NCI-H774 (cell line): ENCODE data around the gene GMEB1.

Experiments
- DNase-seq: peaks from one replicate; lab custom pipeline; 2025; lab: John Stamatoyannopoulos, UW

GMEB1 gene

GRCh38 chr1:28751315-28752060 lies 82.9 kb downstream of the GMEB1 start:
- DNase-seq: no peak

GRCh38 chr1:28755701-28756100 lies 87.1 kb downstream of the GMEB1 start:
- no peak for DNase-seq

- no peak for DNase-seq
Measured at GRCh38 chr1:28756846-28757245, 88.3 kb downstream of the GMEB1 start.

- DNase-seq: no peak
Measured at GRCh38 chr1:28758420-28758819, 89.8 kb downstream of the GMEB1 start.

GRCh38 chr1:28759257-28759656 lies 90.7 kb downstream of the GMEB1 start:
- no peak for DNase-seq

- no peak for DNase-seq
Measured at GRCh38 chr1:28761189-28761588, 92.6 kb downstream of the GMEB1 start.

GRCh38 chr1:28766532-28767183 lies 98.1 kb downstream of the GMEB1 start:
- no peak for DNase-seq
